C4-2B (cell line): Measurements from ENCODE around the gene MYCBP2.

ENCODE experiments used
- ZFX ChIP-seq: fragments of 450-650 bp; IDR thresholded peaks from 2 replicates; pipeline ENCODE4 v1.6.1; 2017
- TF ChIP-seq, protein P1 (sequence below): fragments of 450-650 bp; conservative IDR thresholded peaks from 2 replicates; pipeline ENCODE4 v1.5.1; 2017; ENCODE audit warnings: mild to moderate bottlenecking

DNA sequence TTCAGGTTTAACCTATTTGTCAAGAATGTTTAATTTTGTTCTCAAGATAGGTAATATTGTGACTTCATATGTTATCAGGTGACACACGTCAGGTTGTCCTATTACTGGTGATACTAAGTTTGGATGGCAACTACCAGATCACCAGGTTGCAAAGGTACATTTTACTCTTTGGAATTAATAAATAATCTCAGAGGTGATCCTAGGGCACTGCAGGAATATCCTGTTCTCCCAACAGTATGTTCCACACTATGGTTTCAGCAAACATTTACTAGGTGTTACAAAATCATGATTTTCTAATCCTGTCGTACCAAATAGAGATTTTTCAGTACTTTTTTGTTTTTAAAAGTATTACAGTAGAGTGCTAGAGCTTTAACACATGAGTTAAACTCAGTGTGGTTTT is 29.3 kb upstream of the MYCBP2 start:
- TF ChIP-seq, protein P1, sequence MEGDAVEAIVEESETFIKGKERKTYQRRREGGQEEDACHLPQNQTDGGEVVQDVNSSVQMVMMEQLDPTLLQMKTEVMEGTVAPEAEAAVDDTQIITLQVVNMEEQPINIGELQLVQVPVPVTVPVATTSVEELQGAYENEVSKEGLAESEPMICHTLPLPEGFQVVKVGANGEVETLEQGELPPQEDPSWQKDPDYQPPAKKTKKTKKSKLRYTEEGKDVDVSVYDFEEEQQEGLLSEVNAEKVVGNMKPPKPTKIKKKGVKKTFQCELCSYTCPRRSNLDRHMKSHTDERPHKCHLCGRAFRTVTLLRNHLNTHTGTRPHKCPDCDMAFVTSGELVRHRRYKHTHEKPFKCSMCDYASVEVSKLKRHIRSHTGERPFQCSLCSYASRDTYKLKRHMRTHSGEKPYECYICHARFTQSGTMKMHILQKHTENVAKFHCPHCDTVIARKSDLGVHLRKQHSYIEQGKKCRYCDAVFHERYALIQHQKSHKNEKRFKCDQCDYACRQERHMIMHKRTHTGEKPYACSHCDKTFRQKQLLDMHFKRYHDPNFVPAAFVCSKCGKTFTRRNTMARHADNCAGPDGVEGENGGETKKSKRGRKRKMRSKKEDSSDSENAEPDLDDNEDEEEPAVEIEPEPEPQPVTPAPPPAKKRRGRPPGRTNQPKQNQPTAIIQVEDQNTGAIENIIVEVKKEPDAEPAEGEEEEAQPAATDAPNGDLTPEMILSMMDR = no peak
- TF ChIP-seq ZFX = no peak
